AG10803 (cell line): ENCODE data around the gene SLC6A6.
"Not testable (repeated sequence)": the region's sequence is repeated elsewhere in the genome, so short reads cannot be mapped to it uniquely, and the experiment has no call there.

ENCODE experiments used
- DNase-seq: peaks from one replicate; pipeline ENCODE4 v3.0.0; 2010; ENCODE audit warnings: low read depth
- H3K4me3 ChIP-seq: 2 replicates; pipeline ENCODE4 v1.5.1; 2011; ENCODE audit warnings: mild to moderate bottlenecking, low read length, control low read depth
- TF ChIP-seq, protein P1 (sequence below): conservative IDR thresholded peaks from 2 replicates; pipeline ENCODE4 v1.5.1; 2011; ENCODE audit warnings: mild to moderate bottlenecking, low read length, control low read depth, inconsistent platforms

The SLC6A6 gene

DNA sequence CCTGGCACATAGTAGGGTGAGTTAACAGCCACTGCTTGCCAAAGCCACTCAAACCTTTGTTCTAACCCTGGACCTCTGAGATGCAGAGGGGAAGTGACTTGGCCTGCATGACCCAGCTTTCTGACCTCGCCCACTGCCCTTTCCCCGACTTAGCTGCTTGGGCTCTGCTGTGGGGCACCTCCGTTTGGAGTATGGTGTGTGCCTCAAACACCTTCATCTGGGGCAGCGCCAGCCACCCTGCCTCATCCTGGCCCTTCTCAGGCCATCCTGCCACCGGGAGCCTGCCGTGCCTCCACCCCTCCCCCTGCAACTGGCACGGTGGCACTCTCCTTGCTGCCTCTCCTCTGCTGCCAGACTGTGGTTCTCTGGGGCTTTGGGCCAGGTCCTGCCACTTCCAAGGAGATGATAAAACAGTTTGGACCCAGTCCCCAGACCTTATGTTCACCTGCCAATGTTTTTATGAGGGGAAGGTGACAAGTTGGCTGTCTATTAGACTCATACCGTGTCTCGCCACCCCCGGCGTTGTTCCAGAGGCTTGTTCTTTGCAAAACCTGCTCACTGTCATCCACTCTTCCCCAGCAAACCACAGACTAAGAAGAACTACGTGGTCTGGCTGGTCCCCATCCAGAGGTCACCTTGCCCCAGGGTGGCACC is 32.2 kb downstream of the SLC6A6 start:
- H3K4me3 ChIP-seq, result no peak overlapping the region
- TF ChIP-seq, protein P1, sequence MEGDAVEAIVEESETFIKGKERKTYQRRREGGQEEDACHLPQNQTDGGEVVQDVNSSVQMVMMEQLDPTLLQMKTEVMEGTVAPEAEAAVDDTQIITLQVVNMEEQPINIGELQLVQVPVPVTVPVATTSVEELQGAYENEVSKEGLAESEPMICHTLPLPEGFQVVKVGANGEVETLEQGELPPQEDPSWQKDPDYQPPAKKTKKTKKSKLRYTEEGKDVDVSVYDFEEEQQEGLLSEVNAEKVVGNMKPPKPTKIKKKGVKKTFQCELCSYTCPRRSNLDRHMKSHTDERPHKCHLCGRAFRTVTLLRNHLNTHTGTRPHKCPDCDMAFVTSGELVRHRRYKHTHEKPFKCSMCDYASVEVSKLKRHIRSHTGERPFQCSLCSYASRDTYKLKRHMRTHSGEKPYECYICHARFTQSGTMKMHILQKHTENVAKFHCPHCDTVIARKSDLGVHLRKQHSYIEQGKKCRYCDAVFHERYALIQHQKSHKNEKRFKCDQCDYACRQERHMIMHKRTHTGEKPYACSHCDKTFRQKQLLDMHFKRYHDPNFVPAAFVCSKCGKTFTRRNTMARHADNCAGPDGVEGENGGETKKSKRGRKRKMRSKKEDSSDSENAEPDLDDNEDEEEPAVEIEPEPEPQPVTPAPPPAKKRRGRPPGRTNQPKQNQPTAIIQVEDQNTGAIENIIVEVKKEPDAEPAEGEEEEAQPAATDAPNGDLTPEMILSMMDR, result no peak
- DNase-seq, result no peak

GRCh38 chr3:14435175-14436014 is 33.0 kb downstream of the SLC6A6 start:
- no peak overlapping the region for H3K4me3 ChIP-seq
- TF ChIP-seq, protein P1, result no peak
- DNase-seq, result peak; percentile 42

GRCh38 chr3:14436954-14437281 is 34.5 kb downstream of the SLC6A6 start:
- TF ChIP-seq, protein P1, result no peak
- no peak overlapping the region for H3K4me3 ChIP-seq
- DNase-seq, result no peak

GRCh38 chr3:14437705-14438104 is 35.3 kb downstream of the SLC6A6 start:
- not testable (repeated sequence) for H3K4me3 ChIP-seq, DNase-seq

DNA sequence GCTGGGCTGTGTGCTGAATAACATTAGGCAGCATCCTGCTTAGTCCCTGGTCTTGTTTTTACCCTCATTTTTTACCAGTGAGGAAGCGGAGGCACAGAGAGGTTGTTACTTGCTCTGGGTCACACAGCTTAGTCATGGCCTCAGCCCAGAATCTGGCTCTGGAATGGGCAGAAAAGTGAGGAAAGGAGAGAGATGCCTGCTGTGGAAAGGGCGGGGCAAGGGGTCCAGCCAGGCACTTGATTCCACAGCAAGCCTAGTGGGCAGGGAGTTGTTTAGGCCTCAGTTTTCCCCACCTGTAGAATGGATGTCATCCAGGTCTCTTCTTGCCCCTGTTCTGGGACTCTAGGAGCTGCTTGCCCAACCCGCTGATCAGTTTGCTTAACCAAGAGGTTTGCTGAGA is 35.9 kb downstream of the SLC6A6 start:
- no peak for DNase-seq
- H3K4me3 ChIP-seq, result no peak overlapping the region
- TF ChIP-seq, protein P1, result no peak

- TF ChIP-seq, protein P1, result no peak
- DNase-seq, result no peak
- no peak overlapping the region for H3K4me3 ChIP-seq
Measured at GRCh38 chr3:14438929-14439328, 36.5 kb downstream of the SLC6A6 start.

DNA sequence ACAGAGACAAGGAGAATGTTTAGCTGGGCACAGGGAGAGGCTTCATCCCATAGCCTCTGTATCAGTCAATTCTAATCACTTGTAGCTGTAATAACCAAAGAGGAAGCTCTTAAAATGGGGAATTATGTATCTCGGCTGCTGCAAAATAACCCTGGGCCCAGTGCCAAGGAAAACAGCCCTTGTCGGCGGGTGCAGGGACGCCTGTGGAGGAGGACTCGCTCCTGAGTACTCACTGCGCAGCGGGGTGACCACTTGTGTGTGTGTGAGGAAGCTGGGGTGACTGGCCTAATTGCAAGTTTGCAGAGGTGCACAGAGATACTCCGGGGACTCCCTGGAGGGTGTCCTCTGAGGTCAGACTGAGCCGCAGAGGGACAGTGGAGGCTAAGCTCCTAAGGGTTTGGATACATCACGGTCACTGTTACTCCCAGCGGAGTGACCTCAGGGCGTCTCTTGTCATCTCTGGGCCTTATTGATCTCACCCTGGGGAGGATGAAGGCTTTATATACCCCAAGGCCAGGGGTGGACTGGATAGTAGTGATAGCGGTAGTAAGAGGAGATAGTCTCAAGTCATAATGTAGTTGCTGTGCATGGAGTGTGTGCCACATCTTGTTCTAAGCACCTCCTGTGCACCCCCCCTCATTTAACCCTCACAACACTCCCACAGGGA is 37.2 kb downstream of the SLC6A6 start:
- TF ChIP-seq, protein P1, result no peak
- no peak for DNase-seq
- H3K4me3 ChIP-seq, result no peak overlapping the region
